Measurements from ENCODE around the gene RBM43. TPM values are rescaled to one million over a fixed set of nuclear protein-coding genes. Genes with fewer than 3 reads are reported as not detected.
"Not testable (repeated sequence)": the region's sequence is repeated elsewhere in the genome, so short reads cannot be mapped to it uniquely, and the experiment has no call there.

The RBM43 gene
- total and polyA plus RNA-seq, 7 experiments from 2014 or later: 4.9 to 19.2 (median 11.7) TPM

DNA sequence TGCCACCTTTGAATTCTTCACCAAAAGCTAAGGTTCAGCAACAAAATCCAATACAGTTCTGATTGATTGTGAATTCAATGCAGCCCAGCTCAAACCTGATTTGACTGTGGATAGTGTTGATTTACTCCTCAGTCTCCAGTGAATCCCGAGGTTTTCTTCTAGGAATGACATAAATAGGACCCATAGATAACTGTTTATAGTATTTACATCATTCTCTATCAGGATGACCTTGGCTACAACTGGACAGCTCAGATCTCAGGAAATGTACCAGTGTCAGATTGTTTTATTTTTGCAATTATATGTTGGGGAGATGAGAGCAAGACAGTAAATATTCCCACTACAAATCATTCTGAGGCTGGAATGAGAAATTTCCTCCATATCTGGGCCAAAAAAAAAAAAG, 21.2 kb downstream of the RBM43 start:
- ChIA-PET CTCF (interaction anchor here (4.5 kb wide), 1 partner anchor 1642 kb away, joined by 31 read pairs; no protein-coding TSS in a partner anchor), POLR2A (no interaction called here)
- DNase-seq (no peak), ATAC-seq (no peak)
- no peaks in the 10 kb centered on the region for H3K4me1 Mint-ChIP-seq
- peaks cover 0 to 6% (median 5%) of the 10 kb centered on the region in 5 donors for H3K36me3 Mint-ChIP-seq
- no peak overlapping the region for H3K4me3 Mint-ChIP-seq
- Histone ChIP-seq H3K27me3 (ENCODE audit: control insufficient read depth in 2 of 2, insufficient read depth in 2 of 2, low read length in 2 of 2) (no peaks in the 10 kb centered on the region), H3K36me3 (ENCODE audit: control insufficient read depth in 2 of 3, insufficient read depth in 3 of 3, low read length in 3 of 3) (no peaks in the 10 kb centered on the region), H3K4me3 (ENCODE audit: low read length) (no peak overlapping the region), H3K9me3 (ENCODE audit: control insufficient read depth in 2 of 3, low read length in 3 of 3) (no peaks in the 10 kb centered on the region), H3K4me1 (ENCODE audit: control insufficient read depth in 2 of 2, insufficient read depth in 2 of 2, low read length in 2 of 2) (no peaks in the 10 kb centered on the region), H3K27ac (ENCODE audit: low read depth, low read length) (no peak overlapping the region)
- no peak overlapping the region for H3K27ac Mint-ChIP-seq
- intact Hi-C loops (cut with micrococcal nuclease): no loop called here
- peaks cover 0 to 6% (median 0%) of the 10 kb centered on the region in 5 donors for H3K27me3 Mint-ChIP-seq
- H3K9me3 Mint-ChIP-seq: peaks cover 0 to 12% (median 4%) of the 10 kb centered on the region in 11 donors

DNA sequence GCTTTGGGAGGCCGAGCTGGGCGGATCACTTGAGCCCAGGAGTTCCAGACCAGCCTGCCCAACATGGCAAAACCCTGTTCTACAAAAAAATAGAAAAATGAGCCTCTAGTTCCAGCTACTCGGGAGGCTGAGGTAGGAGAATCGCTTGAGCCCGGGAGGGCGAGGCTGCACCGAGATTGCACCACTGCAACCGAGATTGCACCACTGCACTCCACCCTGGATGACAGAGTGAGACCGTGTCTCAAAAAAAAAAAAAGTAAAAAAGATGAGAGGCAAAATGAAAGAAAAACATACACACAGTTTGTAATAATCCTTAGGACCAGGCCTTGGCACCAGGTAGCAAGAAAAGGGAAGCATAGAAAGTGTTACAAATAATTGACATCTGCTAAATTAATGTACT, 22.0 kb downstream of the RBM43 start:
- H3K4me3 ChIP-seq (ENCODE audit: low read length): no peak overlapping the region
- Mint-ChIP-seq H3K27ac (peak overlapping the region in 1 of 9 donors; percentile 12), H3K4me1 (no peaks in the 10 kb centered on the region), H3K36me3 (no peaks in the 10 kb centered on the region), H3K4me3 (no peak overlapping the region), H3K27me3 (peaks cover 0 to 10% (median 0%) of the 10 kb centered on the region in 5 donors), H3K9me3 (peaks cover 0 to 4% (median 0%) of the 10 kb centered on the region in 11 donors)
- intact Hi-C loops (cut with micrococcal nuclease): loop anchor here (1.0 to 5.0 kb wide), 3 partner anchors 189 to 1642 kb away; partner anchors contain the start of gene RND3 (in 1 of the 2)
- ChIA-PET CTCF (interaction anchor here (0.8 to 4.5 kb wide), 6 partner anchors 8 to 1642 kb away, joined by 3 to 31 read pairs (median 4); no protein-coding TSS in a partner anchor), POLR2A (interaction anchor here (0.8 to 1.2 kb wide), 2 partner anchors 21 to 1652 kb away, joined by 3 read pairs; partner anchors contain the start of gene MMADHC)
- no peaks in the 10 kb centered on the region for H3K27me3 ChIP-seq (ENCODE audit: control insufficient read depth in 2 of 2, insufficient read depth in 2 of 2, low read length in 2 of 2)
- H3K36me3 ChIP-seq (ENCODE audit: control insufficient read depth in 2 of 3, insufficient read depth in 3 of 3, low read length in 3 of 3): no peaks in the 10 kb centered on the region
- H3K9me3 ChIP-seq (ENCODE audit: control insufficient read depth in 2 of 3, low read length in 3 of 3): no peaks in the 10 kb centered on the region
- no peaks in the 10 kb centered on the region for H3K4me1 ChIP-seq (ENCODE audit: control insufficient read depth in 2 of 2, insufficient read depth in 2 of 2, low read length in 2 of 2)
- H3K27ac ChIP-seq (ENCODE audit: low read depth, low read length): no peak overlapping the region
- DNase-seq (no peak), ATAC-seq (no peak)

DNA sequence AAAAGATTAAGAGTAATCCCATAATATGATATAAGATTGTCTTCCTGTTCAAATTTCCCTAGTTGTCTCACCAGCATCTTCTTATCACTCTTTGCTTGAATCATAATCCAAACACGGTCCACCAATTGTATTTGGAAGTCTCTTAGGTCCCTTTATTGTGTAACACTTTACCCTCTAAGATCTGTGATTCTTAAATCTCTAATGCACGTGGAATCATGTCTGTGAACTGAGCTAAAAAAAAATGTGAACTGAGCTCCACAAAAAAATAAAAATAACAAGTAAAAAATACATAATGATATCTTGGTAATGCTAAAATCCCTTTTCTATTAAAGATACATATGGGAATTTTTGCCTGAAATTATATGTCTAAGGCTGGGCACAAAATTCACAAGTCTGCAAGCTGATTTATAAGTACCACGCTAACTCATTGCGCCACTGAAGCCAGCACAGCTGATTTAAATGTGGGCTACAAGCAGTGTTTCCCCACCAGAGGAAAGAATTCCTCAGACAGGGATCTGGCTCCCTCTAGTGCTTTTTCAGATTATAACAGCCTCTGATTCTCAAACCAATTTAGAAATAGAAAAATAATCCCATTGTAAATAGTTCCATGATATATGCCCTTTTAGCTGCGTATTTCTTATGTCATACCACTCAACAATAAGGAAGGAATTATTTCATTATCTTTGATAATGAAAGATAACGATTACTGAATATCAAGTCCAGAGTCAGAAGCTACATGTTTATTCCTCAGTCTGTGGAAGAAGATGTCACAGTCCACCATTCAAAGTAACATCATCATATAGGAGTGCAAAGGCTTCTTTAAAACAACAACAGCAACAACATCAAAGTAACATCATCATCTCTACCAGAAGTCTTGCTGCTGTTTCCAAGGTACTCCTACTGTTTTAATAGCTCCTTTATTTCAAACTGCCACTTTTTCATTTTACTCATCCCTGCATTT, 22.9 kb downstream of the RBM43 start:
- peak in 6 of 9 donors; percentile 28 to 55 (median 46) for DNase-seq
- no peaks in the 10 kb centered on the region for H3K36me3 Mint-ChIP-seq
- CTCF ChIA-PET: interaction anchor here (0.8 to 4.5 kb wide), 9 partner anchors 9 to 1641 kb away, joined by 3 to 31 read pairs (median 3); no protein-coding TSS in a partner anchor

GRCh38 chr2:151237422-151238025, 24.1 kb downstream of the RBM43 start:
- Histone ChIP-seq H3K27me3 (ENCODE audit: control insufficient read depth in 2 of 2, insufficient read depth in 2 of 2, low read length in 2 of 2) (no peaks in the 10 kb centered on the region), H3K36me3 (ENCODE audit: control insufficient read depth in 2 of 3, insufficient read depth in 3 of 3, low read length in 3 of 3) (no peaks in the 10 kb centered on the region), H3K9me3 (ENCODE audit: control insufficient read depth in 2 of 3, low read length in 3 of 3) (no peaks in the 10 kb centered on the region), H3K4me1 (ENCODE audit: control insufficient read depth in 2 of 2, insufficient read depth in 2 of 2, low read length in 2 of 2) (no peaks in the 10 kb centered on the region), H3K27ac (ENCODE audit: low read depth, low read length) (no peak overlapping the region), H3K4me3 (ENCODE audit: low read length) (no peak overlapping the region)
- DNase-seq (no peak), ATAC-seq (no peak)
- ChIA-PET CTCF (interaction anchor here (0.6 to 4.5 kb wide), 2 partner anchors 1639 to 1672 kb away, joined by 3 to 31 read pairs; no protein-coding TSS in a partner anchor), POLR2A (no interaction called here)
- Mint-ChIP-seq H3K27me3 (peaks cover 0 to 20% (median 0%) of the 10 kb centered on the region in 5 donors), H3K4me3 (no peak overlapping the region), H3K4me1 (no peaks in the 10 kb centered on the region), H3K9me3 (no peaks in the 10 kb centered on the region), H3K36me3 (no peaks in the 10 kb centered on the region), H3K27ac (no peak overlapping the region)
- intact Hi-C loops (cut with micrococcal nuclease): loop anchor here (2.0 to 5.0 kb wide), 2 partner anchors 187 to 750 kb away; partner anchors contain the start of gene RND3 (in 1 of the 2)

More for the DNA sequence above, 22.9 kb downstream of the RBM43 start:
- no peak overlapping the region for H3K27ac ChIP-seq (ENCODE audit: low read depth, low read length)
- H3K4me3 Mint-ChIP-seq: no peak overlapping the region
- no peaks in the 10 kb centered on the region for H3K36me3 ChIP-seq (ENCODE audit: control insufficient read depth in 2 of 3, insufficient read depth in 3 of 3, low read length in 3 of 3)
- H3K9me3 Mint-ChIP-seq: no peaks in the 10 kb centered on the region
- H3K27me3 Mint-ChIP-seq: peaks cover 0 to 13% (median 0%) of the 10 kb centered on the region in 5 donors
- ATAC-seq: peak; percentile 81
- no peaks in the 10 kb centered on the region for H3K4me1 ChIP-seq (ENCODE audit: control insufficient read depth in 2 of 2, insufficient read depth in 2 of 2, low read length in 2 of 2)
- intact Hi-C loops (cut with micrococcal nuclease): loop anchor here (1.0 to 5.0 kb wide), 3 partner anchors 188 to 1642 kb away; partner anchors contain the start of gene RND3 (in 1 of the 2)
- no peaks in the 10 kb centered on the region for H3K4me1 Mint-ChIP-seq
- H3K4me3 ChIP-seq (ENCODE audit: low read length): no peak overlapping the region
- H3K9me3 ChIP-seq (ENCODE audit: control insufficient read depth in 2 of 3, low read length in 3 of 3): no peaks in the 10 kb centered on the region
- peak overlapping the region in 1 of 9 donors; percentile 32 for H3K27ac Mint-ChIP-seq
- POLR2A ChIA-PET: interaction anchor here (0.8 to 1.2 kb wide), 2 partner anchors 22 to 1651 kb away, joined by 3 read pairs; partner anchors contain the start of gene MMADHC
- no peaks in the 10 kb centered on the region for H3K27me3 ChIP-seq (ENCODE audit: control insufficient read depth in 2 of 2, insufficient read depth in 2 of 2, low read length in 2 of 2)

GRCh38 chr2:151233760-151234159, 27.9 kb downstream of the RBM43 start:
- H3K4me1 Mint-ChIP-seq; H3K36me3 ChIP-seq (ENCODE audit: control insufficient read depth in 2 of 3, insufficient read depth in 3 of 3, low read length in 3 of 3); H3K36me3 Mint-ChIP-seq; DNase-seq; ATAC-seq; H3K9me3 Mint-ChIP-seq; H3K27ac ChIP-seq (ENCODE audit: low read depth, low read length); H3K27ac Mint-ChIP-seq; H3K4me3 ChIP-seq (ENCODE audit: low read length); intact Hi-C loops (cut with micrococcal nuclease); POLR2A ChIA-PET; CTCF ChIA-PET; H3K4me1 ChIP-seq (ENCODE audit: control insufficient read depth in 2 of 2, insufficient read depth in 2 of 2, low read length in 2 of 2); H3K4me3 Mint-ChIP-seq; H3K9me3 ChIP-seq (ENCODE audit: control insufficient read depth in 2 of 3, low read length in 3 of 3); H3K27me3 ChIP-seq (ENCODE audit: control insufficient read depth in 2 of 2, insufficient read depth in 2 of 2, low read length in 2 of 2): not testable (repeated sequence)
- H3K27me3 Mint-ChIP-seq: peaks cover 0 to 47% (median 5%) of the 10 kb centered on the region in 5 donors

DNA sequence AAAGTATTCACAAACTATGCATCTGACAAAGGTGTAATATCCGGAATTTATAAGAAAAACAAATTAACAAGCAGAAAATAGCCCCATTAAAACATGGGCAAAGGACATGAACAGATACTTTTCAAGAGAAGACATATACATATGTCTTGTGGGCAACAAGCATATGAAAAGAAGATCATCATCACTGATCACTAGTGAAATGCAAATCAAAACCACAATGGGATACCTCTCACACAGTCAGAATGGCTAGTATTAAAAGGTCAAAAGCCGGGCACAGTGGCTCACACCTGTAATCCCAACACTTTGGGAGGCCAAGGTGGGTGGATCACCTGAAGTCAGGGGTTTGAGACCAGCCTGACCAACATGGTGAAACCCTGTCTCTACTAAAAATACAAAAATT, 28.4 kb downstream of the RBM43 start:
- POLR2A ChIA-PET, H3K9me3 Mint-ChIP-seq, H3K4me1 Mint-ChIP-seq: not testable (repeated sequence)

More for the DNA sequence above, 28.4 kb downstream of the RBM43 start:
- H3K4me1 ChIP-seq (ENCODE audit: control insufficient read depth in 2 of 2, insufficient read depth in 2 of 2, low read length in 2 of 2); H3K36me3 Mint-ChIP-seq; H3K4me3 Mint-ChIP-seq; DNase-seq; H3K4me3 ChIP-seq (ENCODE audit: low read length); CTCF ChIA-PET; H3K36me3 ChIP-seq (ENCODE audit: control insufficient read depth in 2 of 3, insufficient read depth in 3 of 3, low read length in 3 of 3); H3K9me3 ChIP-seq (ENCODE audit: control insufficient read depth in 2 of 3, low read length in 3 of 3); H3K27ac ChIP-seq (ENCODE audit: low read depth, low read length); intact Hi-C loops (cut with micrococcal nuclease); ATAC-seq; H3K27ac Mint-ChIP-seq; H3K27me3 ChIP-seq (ENCODE audit: control insufficient read depth in 2 of 2, insufficient read depth in 2 of 2, low read length in 2 of 2): not testable (repeated sequence)
- H3K27me3 Mint-ChIP-seq: peaks cover 0 to 47% (median 9%) of the 10 kb centered on the region in 5 donors
